ENCODE data around the gene FRMD3.

The FRMD3 gene

DNA sequence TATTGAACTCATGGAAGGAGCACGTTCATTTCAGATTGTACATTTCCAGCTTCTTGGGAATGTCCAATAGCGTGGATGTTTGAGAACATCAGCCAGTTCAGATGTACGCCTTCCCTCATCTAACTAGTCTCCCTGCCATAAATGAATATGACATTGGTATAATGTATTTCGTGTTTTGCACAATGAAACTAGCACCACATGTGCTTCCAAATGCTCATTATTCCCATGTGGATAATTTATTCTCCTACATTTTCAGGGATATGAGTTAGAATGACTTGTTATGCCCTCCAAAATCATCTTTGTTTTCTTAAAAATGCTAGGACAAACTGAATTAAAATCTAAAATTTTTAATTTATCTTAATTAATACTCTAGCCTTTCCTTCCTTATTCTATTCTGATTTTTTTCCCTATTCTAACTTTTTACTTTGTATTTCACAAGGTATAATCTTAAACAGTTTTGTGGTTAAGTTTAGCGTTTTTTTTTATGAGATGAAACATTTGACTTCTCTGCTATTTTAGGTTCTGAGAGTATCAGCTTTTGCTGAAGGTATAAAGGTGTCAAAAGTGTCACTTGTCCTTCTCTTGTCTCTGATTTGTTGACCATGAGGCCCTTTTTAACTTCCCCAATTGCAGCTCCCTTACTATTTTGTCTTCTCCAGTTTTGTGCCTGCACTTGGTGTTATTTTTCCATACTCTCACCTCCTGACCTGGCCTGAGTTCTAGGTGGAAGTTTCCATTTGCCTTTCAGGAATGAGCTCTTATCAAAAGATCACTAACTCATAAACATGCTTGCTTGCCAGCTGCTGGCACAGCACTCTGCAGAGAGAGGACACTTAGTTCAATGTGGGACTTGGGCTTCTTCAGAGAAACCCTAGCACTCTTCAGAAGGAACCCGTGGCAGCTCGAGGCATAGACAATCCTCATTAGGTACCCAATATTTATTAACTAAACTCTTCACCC lies 106.8 kb downstream of the FRMD3 start:
- no peak for DNase-seq

DNA sequence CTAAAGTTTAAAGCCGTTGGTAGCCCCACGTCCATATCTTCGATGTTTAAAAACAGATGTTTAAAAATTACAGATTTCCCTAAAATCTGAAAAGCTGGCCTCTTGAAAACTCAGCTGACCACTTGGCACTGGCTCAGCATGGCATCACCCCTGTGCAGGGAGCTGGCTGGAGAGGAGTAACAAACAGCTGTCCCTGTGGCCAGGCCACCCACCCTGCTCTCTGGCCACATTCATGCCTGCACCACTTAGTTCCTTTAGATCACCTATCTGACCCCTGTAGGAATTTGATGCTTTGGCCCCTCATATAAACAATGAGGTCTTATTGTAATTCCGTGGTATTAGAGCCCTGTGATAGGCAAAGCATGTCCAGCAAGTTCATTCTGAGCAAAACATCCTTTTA lies 107.5 kb downstream of the FRMD3 start:
- DNase-seq = no peak

GRCh38 chr9:83429229-83429628 lies 109.0 kb downstream of the FRMD3 start:
- DNase-seq = no peak

GRCh38 chr9:83425240-83425639 lies 113.0 kb downstream of the FRMD3 start:
- no peak for DNase-seq

- no peak for DNase-seq
Observed at GRCh38 chr9:83424831-83425230, 113.4 kb downstream of the FRMD3 start.

DNA sequence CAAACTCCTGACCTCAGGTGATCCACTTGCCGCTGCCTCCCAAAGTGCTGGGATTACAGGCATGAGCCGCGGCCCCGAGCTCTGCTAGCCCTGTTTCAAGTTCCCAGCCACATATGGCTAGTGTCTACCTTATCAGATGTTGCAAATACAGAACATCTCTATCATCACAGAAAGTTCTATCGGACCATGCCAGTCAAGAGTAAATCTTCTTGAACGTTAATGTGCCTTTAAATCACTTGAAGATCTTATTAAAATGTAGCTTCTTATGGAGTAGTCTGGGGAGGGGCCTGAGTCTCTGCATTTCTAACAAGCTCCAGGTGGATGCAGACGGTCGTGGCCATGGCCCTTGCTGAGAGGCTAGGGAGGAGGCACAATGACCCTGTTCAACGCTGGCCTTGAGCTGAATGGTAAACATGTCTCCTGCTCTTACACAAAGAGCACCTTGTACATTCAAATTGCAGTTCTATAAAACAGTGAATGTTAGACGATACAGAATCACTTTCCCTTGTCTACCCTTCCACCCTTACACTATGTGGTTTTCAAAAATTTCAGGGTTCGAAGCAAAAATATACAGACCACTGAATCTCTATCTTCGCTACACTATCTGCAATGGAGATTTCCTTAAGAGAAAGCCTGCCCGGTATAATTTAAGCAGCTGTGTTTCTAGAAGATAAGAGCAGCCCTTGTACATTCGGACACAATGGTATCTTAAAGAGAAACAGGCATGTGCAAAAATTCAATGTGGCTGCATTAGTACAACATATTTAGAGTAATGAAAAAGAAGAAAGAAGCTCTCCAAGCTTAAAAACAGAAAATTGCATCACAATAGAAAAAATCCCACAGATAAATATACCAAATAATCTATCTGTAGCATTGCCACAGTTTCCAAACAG lies 114.1 kb downstream of the FRMD3 start:
- DNase-seq = no peak

- DNase-seq = no peak
Observed at GRCh38 chr9:83422527-83422926, 115.7 kb downstream of the FRMD3 start.

DNA sequence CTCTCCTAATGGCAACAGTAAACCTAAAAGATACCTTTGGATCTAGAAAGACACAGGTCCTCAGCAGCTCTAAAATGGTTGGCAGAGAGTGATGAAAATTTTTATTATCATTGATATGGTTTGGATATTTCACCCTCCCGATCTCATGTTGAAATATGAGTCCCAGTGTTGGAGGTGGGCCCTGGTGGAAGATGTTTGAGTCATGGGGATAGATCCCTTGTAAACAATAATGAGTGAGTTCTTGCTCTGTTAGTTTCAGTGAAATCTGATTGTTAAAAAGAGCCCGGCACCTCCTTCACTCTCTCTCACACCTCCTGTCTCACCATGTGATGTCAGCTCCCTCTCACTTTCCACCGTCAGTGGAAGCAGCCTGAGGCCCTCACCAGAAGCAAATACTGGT lies 117.7 kb downstream of the FRMD3 start:
- no peak for DNase-seq

- no peak for DNase-seq
Observed at GRCh38 chr9:83419961-83420360, 118.2 kb downstream of the FRMD3 start.

DNA sequence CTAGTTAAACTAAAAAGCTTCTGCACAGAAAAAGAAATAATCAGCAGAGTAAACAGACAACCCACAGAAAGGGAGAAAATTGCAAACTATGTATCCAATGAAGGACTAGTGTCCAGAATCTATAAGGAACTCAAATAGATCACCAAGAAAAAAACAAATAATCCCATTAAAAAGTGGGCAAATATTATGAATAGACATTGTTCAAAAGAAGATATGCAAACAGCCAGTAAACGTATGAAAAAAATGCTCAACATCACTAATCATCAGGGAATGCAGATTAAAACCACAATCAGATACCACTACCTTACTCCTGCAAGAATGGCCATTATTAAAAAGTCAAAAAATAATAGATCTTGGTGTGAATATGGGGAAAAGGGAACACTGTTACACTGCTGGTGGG lies 119.9 kb downstream of the FRMD3 start:
- DNase-seq = no peak

GRCh38 chr9:83413367-83413766 lies 124.8 kb downstream of the FRMD3 start:
- no peak for DNase-seq

DNA sequence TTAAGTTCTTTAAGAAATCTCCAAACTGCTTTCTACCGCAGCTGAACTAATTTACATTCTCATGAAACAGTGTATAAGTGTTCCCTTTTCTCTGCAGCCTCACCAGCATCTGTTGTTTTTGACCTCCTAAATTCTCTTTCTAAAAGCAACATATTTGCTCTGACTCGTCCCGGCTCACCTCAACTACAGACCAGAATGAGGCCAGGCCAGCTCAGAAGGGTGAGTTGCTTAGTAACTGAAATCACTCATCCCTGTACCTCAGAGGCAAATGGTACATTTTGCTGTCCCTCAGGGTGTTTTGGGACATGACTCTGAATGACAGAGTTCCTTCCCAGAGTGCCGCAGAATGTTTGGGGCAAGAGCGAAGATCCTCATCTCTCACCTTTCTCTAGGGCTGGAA lies 127.5 kb downstream of the FRMD3 start:
- no peak for DNase-seq

GRCh38 chr9:83406921-83407320 lies 131.3 kb downstream of the FRMD3 start:
- DNase-seq = no peak

- no peak for DNase-seq
Observed at GRCh38 chr9:83405759-83406158, 132.4 kb downstream of the FRMD3 start.

DNA sequence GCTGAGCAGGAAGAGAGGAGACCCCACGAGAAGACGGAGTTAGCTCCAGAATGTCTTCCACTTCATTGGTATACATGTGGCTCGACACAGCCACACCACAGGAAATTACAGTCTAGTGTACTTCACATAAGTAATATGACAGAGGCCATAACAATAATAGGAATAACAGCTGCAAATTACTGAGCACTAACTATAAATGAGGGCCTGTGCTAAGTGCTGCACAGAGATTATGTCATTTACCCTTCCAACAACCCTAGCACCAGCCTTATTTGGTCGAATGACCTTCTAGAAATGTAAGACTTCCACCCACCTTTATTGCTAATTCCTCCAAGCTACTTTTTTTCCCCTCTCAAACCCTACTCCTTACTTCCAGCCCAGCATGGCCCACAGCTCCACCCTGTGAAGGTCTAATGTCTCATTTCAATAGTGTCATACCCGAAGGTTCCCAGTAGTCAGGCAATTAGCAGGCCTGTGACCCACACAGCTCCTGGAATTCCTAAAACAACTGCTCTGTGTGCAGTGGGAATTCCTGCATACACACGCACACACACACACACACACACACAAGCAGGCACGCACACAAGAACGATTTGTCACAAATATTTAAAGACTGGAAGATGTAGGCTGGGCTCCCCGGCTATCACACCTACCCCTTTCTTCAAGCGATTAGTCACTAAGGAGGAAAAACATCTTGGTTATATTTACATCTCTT lies 134.5 kb downstream of the FRMD3 start:
- DNase-seq = no peak

DNA sequence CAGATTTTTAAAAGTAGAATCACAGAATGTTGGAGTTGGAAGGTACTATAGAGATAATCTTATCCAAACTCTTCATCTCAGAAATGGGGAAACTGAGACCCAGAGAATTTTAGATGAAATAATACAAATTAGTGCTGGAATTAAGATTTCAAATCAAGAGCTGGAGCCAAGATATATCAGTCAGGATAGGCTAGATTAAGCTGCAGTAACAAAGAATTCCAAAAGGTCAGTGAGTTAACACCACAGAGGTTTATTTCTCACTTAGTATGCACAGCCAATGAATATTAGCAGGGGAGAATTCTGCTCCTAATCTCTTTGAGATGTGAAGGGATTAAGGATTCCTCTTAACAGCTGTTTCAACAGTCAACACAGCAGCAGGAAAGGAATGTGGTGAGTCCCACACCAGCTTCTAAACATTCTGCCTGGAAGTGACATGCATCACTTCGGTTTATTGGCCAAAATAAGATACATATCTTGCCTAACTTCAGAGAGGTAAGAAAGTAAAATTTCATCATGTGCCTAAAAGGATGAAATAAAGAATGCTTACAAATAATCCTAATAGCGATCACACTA lies 136.8 kb downstream of the FRMD3 start:
- DNase-seq = no peak

DNA sequence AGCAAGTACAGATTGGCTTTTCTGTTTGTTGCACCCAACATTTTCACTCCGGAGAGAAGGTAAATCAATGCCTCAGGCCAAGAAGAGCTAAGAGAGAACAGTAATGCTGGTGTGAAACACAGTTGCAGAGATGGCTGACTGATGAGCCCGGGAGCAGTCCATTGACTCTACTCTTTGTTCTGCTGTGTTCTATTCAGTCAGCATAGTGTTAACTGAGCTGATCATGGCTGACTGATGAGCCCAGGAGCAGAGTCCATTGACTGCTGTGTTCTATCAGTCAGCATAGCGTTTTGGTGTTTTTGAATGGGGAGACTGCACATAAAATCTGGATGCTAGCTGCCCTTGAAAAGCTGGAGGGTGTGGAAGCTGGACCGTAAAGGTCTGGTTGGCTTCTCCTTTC lies 141.4 kb downstream of the FRMD3 start:
- no peak for DNase-seq

- DNase-seq = no peak
Observed at GRCh38 chr9:83396342-83396741, 141.9 kb downstream of the FRMD3 start.

DNA sequence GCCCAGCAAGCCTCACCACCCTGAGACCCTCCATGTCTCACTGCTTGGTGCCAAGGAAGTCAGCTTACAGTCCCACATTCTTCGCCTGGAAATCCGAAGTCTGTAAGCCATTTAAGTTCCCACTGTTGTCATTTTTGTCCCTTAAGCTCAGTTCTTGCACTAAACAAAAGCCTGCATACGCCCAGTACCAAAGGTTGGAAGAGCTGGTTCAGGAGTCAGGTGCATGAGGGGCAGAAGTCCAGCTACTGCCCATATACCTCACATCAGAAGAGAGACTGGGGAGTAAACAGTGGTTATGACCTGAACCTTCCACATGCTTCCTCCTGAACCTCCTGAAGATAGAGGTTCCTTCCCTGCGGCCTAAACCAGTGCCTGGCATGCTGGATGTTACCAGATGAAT lies 146.0 kb downstream of the FRMD3 start:
- DNase-seq = no peak

GRCh38 chr9:83388346-83388745 lies 149.9 kb downstream of the FRMD3 start:
- no peak for DNase-seq

DNA sequence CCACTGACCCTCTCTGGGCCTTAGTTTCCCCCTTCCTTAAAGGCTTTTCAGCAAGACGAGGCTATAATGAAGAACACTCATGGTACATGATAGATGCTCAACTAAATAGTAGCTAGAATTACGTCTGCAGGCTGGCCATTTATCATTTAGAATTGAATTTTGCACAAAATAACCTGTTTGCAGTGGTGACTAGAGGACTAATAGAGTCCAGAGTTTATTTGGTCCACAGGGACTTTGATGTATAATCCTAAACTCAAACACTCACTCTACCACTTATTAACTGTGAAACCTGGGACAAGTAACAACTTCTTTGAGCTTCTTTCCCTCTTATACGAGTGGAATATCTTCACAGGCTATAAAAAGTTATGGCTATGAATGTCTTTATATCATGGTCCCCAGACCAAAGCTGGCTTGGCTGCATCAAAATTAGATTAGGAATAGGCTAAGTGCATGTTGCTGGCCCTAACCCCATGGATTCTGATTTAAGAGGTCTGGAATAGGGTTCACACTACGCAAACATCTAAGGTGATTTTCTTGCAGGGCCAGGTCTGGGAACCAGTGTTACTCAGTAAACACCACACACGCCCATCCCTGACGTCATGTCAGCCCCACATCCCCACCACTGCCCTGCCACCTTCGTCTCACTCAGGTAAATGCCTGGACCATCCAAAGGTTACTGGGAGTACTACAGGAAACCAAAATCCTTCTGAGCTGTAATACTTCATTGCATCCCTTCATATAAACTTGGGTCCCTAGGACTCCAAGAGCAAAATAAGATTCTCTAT lies 150.6 kb downstream of the FRMD3 start:
- no peak for DNase-seq

DNA sequence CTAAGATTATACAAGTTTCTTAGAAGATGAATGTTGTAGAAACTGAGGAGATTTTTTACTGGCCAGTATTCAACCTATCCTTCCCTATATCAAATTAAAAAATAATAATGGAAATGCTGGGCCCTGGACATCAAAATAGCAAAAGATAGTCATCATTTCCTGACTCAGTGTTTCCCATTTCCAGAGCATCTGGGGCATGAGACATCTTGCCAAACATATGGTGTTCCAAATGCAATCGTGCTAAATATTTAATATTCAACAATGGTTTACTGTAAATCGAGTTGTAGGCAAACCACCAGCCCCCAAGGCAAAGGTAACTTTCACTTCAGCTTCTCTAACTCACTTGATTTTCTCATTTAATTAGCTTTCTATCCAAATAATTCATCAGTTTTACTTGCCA lies 152.9 kb downstream of the FRMD3 start:
- no peak for DNase-seq
